Ovary (tissue), 3 donors: ENCODE results near the gene BIN1.

Source experiments
- CTCF ChIP-seq, 3 donors: fragments of 450-650 bp in 2 of 3; fragments of 200-600 bp in 1 of 3; IDR thresholded peaks; one replicate each; pipeline versions ENCODE4 v1.5.1 to v1.8.0; 2016 to 2022; ENCODE audit warnings: antibody characterized with exemption in 3 of 3, mild to moderate bottlenecking in 1 of 3
- EP300 ChIP-seq: sonication (generic); formaldehyde crosslinking; IDR thresholded peaks from one replicate; pipeline ENCODE4 v1.6.1; 2017; ENCODE audit warnings: antibody characterized with exemption
- POLR2A ChIP-seq: fragments of 450-650 bp; IDR thresholded peaks from one replicate; pipeline ENCODE4 v1.6.1; 2017; ENCODE audit warnings: antibody characterized with exemption, mild to moderate bottlenecking, moderate library complexity
- donor health status: DM: no; HTN: no; CAD: no.

- TF ChIP-seq CTCF (IDR thresholded peaks at IDR 0.05) (no peak), POLR2A (no peak), EP300 (no peak)
Observed at GRCh38 chr2:127000194-127000593, 106.8 kb downstream of the BIN1 start.
